ENCODE measurements around the gene HAPLN1. TPM values are rescaled to one million over a fixed set of nuclear protein-coding genes. Genes with fewer than 3 reads are reported as not detected.
"Not testable (repeated sequence)": the region's sequence is repeated elsewhere in the genome, so short reads cannot be mapped to it uniquely, and the experiment has no call there.

Gene HAPLN1
- total RNA-seq (2014; rRNA removed; shearing (Covaris generic)), result not detected in 2 replicates

GRCh38 chr5:83720836-83721537 lies at the start of gene HAPLN1:
Gene HAPLN1, minus strand, starts transcription at chr5:83720855. Its CDS starts 47,332 bp downstream, at chr5:83673523.
- DNase-seq (ENCODE audit: low spot score), result no peak

- no peak for DNase-seq (ENCODE audit: low spot score)
Observed at GRCh38 chr5:83767409-83767992, 46.8 kb upstream of the HAPLN1 start.

GRCh38 chr5:83764101-83764500 lies 43.4 kb upstream of the HAPLN1 start:
- DNase-seq (ENCODE audit: low spot score), result no peak

GRCh38 chr5:83760579-83760978 lies 39.9 kb upstream of the HAPLN1 start:
- no peak for DNase-seq (ENCODE audit: low spot score)

GRCh38 chr5:83752700-83753099 lies 32.0 kb upstream of the HAPLN1 start:
- no peak for DNase-seq (ENCODE audit: low spot score)

- no peak for DNase-seq (ENCODE audit: low spot score)
Observed at GRCh38 chr5:83751201-83751600, 30.5 kb upstream of the HAPLN1 start.

GRCh38 chr5:83750749-83751148 lies 30.1 kb upstream of the HAPLN1 start:
- no peak for DNase-seq (ENCODE audit: low spot score)

- DNase-seq (ENCODE audit: low spot score), result no peak
Observed at GRCh38 chr5:83745816-83746215, 25.2 kb upstream of the HAPLN1 start.

- no peak for DNase-seq (ENCODE audit: low spot score)
Observed at GRCh38 chr5:83744821-83745220, 24.2 kb upstream of the HAPLN1 start.

- no peak for DNase-seq (ENCODE audit: low spot score)
Observed at GRCh38 chr5:83742089-83742488, 21.4 kb upstream of the HAPLN1 start.

- DNase-seq (ENCODE audit: low spot score), result no peak
Observed at GRCh38 chr5:83741571-83741970, 20.9 kb upstream of the HAPLN1 start.

- DNase-seq (ENCODE audit: low spot score), result no peak
Observed at GRCh38 chr5:83740741-83741140, 20.1 kb upstream of the HAPLN1 start.

GRCh38 chr5:83736169-83736568 lies 15.5 kb upstream of the HAPLN1 start:
- not testable (repeated sequence) for DNase-seq (ENCODE audit: low spot score)

- not testable (repeated sequence) for DNase-seq (ENCODE audit: low spot score)
Observed at GRCh38 chr5:83735058-83735457, 14.4 kb upstream of the HAPLN1 start.

GRCh38 chr5:83731638-83732037 lies 11.0 kb upstream of the HAPLN1 start:
- no peak for DNase-seq (ENCODE audit: low spot score)

GRCh38 chr5:83729362-83729761 lies 8.7 kb upstream of the HAPLN1 start:
- DNase-seq (ENCODE audit: low spot score), result no peak

- DNase-seq (ENCODE audit: low spot score), result no peak
Observed at GRCh38 chr5:83726912-83727311, 6.3 kb upstream of the HAPLN1 start.

GRCh38 chr5:83724935-83725334 lies 4.3 kb upstream of the HAPLN1 start:
- DNase-seq (ENCODE audit: low spot score), result no peak

GRCh38 chr5:83724001-83724400 lies 3.3 kb upstream of the HAPLN1 start:
- peak; percentile 23 for DNase-seq (ENCODE audit: low spot score)

- no peak for DNase-seq (ENCODE audit: low spot score)
Observed at GRCh38 chr5:83723031-83723430, 2.4 kb upstream of the HAPLN1 start.

- peak; percentile 77 for DNase-seq (ENCODE audit: low spot score)
Observed at GRCh38 chr5:83721953-83722901, 1.6 kb upstream of the HAPLN1 start.

GRCh38 chr5:83718936-83719495 lies 1.6 kb downstream of the HAPLN1 start:
- DNase-seq (ENCODE audit: low spot score), result no peak

Measured in HT-29 (cell line).